ENCODE results near the gene HSPB2.

The HSPB2 gene

GRCh38 chr11:111933872-111934271, 21.3 kb downstream of the HSPB2 start:
- no peaks in the 10 kb centered on the region for H3K9me3 ChIP-seq (ENCODE audit: insufficient read depth, low read length)
- H3K27me3 ChIP-seq (ENCODE audit: insufficient read depth, insufficient read length) = no peaks in the 10 kb centered on the region
- H3K4me1 ChIP-seq (ENCODE audit: insufficient read depth, insufficient read length) = no peaks in the 10 kb centered on the region
- TF ChIP-seq SUZ12 (IDR thresholded peaks at IDR 0.05; ENCODE audit: extremely low read depth, insufficient read depth, insufficient read length) (no peak), YY1 (IDR thresholded peaks at IDR 0.05; ENCODE audit: insufficient read depth, insufficient read length) (no peak), ZNF274 (IDR thresholded peaks at IDR 0.05; ENCODE audit: low read depth, low read length) (no peak)
- H3K9ac ChIP-seq (ENCODE audit: insufficient read length, low read depth) = no peak overlapping the region
- no peak for DNase-seq (ENCODE audit: low read depth, low spot score)
- H3K36me3 ChIP-seq (ENCODE audit: insufficient read depth, insufficient read length, low read length) = no peaks in the 10 kb centered on the region
- no peak overlapping the region for H3K4me3 ChIP-seq (ENCODE audit: insufficient read length, low read depth)

GRCh38 chr11:111934306-111934705, 21.8 kb downstream of the HSPB2 start:
- no peaks in the 10 kb centered on the region for H3K27me3 ChIP-seq (ENCODE audit: insufficient read depth, insufficient read length)
- DNase-seq (ENCODE audit: low read depth, low spot score) = no peak
- H3K9me3 ChIP-seq (ENCODE audit: insufficient read depth, low read length) = no peaks in the 10 kb centered on the region
- H3K36me3 ChIP-seq (ENCODE audit: insufficient read depth, insufficient read length, low read length) = no peaks in the 10 kb centered on the region
- H3K4me1 ChIP-seq (ENCODE audit: insufficient read depth, insufficient read length) = no peaks in the 10 kb centered on the region
- H3K9ac ChIP-seq (ENCODE audit: insufficient read length, low read depth) = no peak overlapping the region
- TF ChIP-seq YY1 (IDR thresholded peaks at IDR 0.05; ENCODE audit: insufficient read depth, insufficient read length) (no peak), SUZ12 (IDR thresholded peaks at IDR 0.05; ENCODE audit: extremely low read depth, insufficient read depth, insufficient read length) (no peak), ZNF274 (IDR thresholded peaks at IDR 0.05; ENCODE audit: low read depth, low read length) (no peak)
- no peak overlapping the region for H3K4me3 ChIP-seq (ENCODE audit: insufficient read length, low read depth)

- Histone ChIP-seq H3K4me3 (ENCODE audit: insufficient read length, low read depth) (no peak overlapping the region), H3K27me3 (ENCODE audit: insufficient read depth, insufficient read length) (no peaks in the 10 kb centered on the region), H3K4me1 (ENCODE audit: insufficient read depth, insufficient read length) (no peaks in the 10 kb centered on the region), H3K9me3 (ENCODE audit: insufficient read depth, low read length) (no peaks in the 10 kb centered on the region), H3K36me3 (ENCODE audit: insufficient read depth, insufficient read length, low read length) (no peaks in the 10 kb centered on the region), H3K9ac (ENCODE audit: insufficient read length, low read depth) (no peak overlapping the region)
- no peak for DNase-seq (ENCODE audit: low read depth, low spot score)
- TF ChIP-seq YY1 (IDR thresholded peaks at IDR 0.05; ENCODE audit: insufficient read depth, insufficient read length) (no peak), SUZ12 (IDR thresholded peaks at IDR 0.05; ENCODE audit: extremely low read depth, insufficient read depth, insufficient read length) (no peak), ZNF274 (IDR thresholded peaks at IDR 0.05; ENCODE audit: low read depth, low read length) (no peak)
Observed at GRCh38 chr11:111935317-111936039, 22.9 kb downstream of the HSPB2 start.

GRCh38 chr11:111936040-111936540, 23.6 kb downstream of the HSPB2 start:
- no peak overlapping the region for H3K4me3 ChIP-seq (ENCODE audit: insufficient read length, low read depth)
- TF ChIP-seq ZNF274 (IDR thresholded peaks at IDR 0.05; ENCODE audit: low read depth, low read length) = no peak
- no peak for TF ChIP-seq SUZ12 (IDR thresholded peaks at IDR 0.05; ENCODE audit: extremely low read depth, insufficient read depth, insufficient read length)
- no peak for TF ChIP-seq YY1 (IDR thresholded peaks at IDR 0.05; ENCODE audit: insufficient read depth, insufficient read length)
- peak overlapping the region; percentile 76 for H3K9ac ChIP-seq (ENCODE audit: insufficient read length, low read depth)
- DNase-seq (ENCODE audit: low read depth, low spot score) = no peak
- no peaks in the 10 kb centered on the region for H3K9me3 ChIP-seq (ENCODE audit: insufficient read depth, low read length)
- H3K36me3 ChIP-seq (ENCODE audit: insufficient read depth, insufficient read length, low read length) = no peaks in the 10 kb centered on the region
- no peaks in the 10 kb centered on the region for H3K27me3 ChIP-seq (ENCODE audit: insufficient read depth, insufficient read length)
- H3K4me1 ChIP-seq (ENCODE audit: insufficient read depth, insufficient read length) = no peaks in the 10 kb centered on the region

- no peak for TF ChIP-seq YY1 (IDR thresholded peaks at IDR 0.05; ENCODE audit: insufficient read depth, insufficient read length)
- TF ChIP-seq ZNF274 (IDR thresholded peaks at IDR 0.05; ENCODE audit: low read depth, low read length) = no peak
- H3K4me1 ChIP-seq (ENCODE audit: insufficient read depth, insufficient read length) = no peaks in the 10 kb centered on the region
Observed at GRCh38 chr11:111937461-111937769, 24.9 kb downstream of the HSPB2 start.

GRCh38 chr11:111937844-111938243, 25.3 kb downstream of the HSPB2 start:
- Histone ChIP-seq H3K9ac (ENCODE audit: insufficient read length, low read depth) (peak overlapping the region; percentile 15), H3K36me3 (ENCODE audit: insufficient read depth, insufficient read length, low read length) (no peaks in the 10 kb centered on the region), H3K4me1 (ENCODE audit: insufficient read depth, insufficient read length) (no peaks in the 10 kb centered on the region), H3K27me3 (ENCODE audit: insufficient read depth, insufficient read length) (no peaks in the 10 kb centered on the region), H3K4me3 (ENCODE audit: insufficient read length, low read depth) (peak overlapping the region; percentile 24), H3K9me3 (ENCODE audit: insufficient read depth, low read length) (no peaks in the 10 kb centered on the region)
- no peak for DNase-seq (ENCODE audit: low read depth, low spot score)
- no peak for TF ChIP-seq SUZ12 (IDR thresholded peaks at IDR 0.05; ENCODE audit: extremely low read depth, insufficient read depth, insufficient read length)
- TF ChIP-seq YY1 (IDR thresholded peaks at IDR 0.05; ENCODE audit: insufficient read depth, insufficient read length) = no peak
- TF ChIP-seq ZNF274 (IDR thresholded peaks at IDR 0.05; ENCODE audit: low read depth, low read length) = no peak

More at GRCh38 chr11:111937461-111937769, 24.9 kb downstream of the HSPB2 start:
- H3K4me3 ChIP-seq (ENCODE audit: insufficient read length, low read depth) = peak overlapping the region; percentile 24
- H3K9me3 ChIP-seq (ENCODE audit: insufficient read depth, low read length) = no peaks in the 10 kb centered on the region
- DNase-seq (ENCODE audit: low read depth, low spot score) = no peak
- H3K36me3 ChIP-seq (ENCODE audit: insufficient read depth, insufficient read length, low read length) = no peaks in the 10 kb centered on the region
- H3K9ac ChIP-seq (ENCODE audit: insufficient read length, low read depth) = peak overlapping the region; percentile 15
- no peaks in the 10 kb centered on the region for H3K27me3 ChIP-seq (ENCODE audit: insufficient read depth, insufficient read length)

- TF ChIP-seq YY1 (IDR thresholded peaks at IDR 0.05; ENCODE audit: insufficient read depth, insufficient read length) = no peak
- no peak for TF ChIP-seq SUZ12 (IDR thresholded peaks at IDR 0.05; ENCODE audit: extremely low read depth, insufficient read depth, insufficient read length)
- TF ChIP-seq ZNF274 (IDR thresholded peaks at IDR 0.05; ENCODE audit: low read depth, low read length) = no peak
- H3K4me3 ChIP-seq (ENCODE audit: insufficient read length, low read depth) = no peak overlapping the region
- H3K9ac ChIP-seq (ENCODE audit: insufficient read length, low read depth) = no peak overlapping the region
- no peaks in the 10 kb centered on the region for H3K9me3 ChIP-seq (ENCODE audit: insufficient read depth, low read length)
- no peaks in the 10 kb centered on the region for H3K27me3 ChIP-seq (ENCODE audit: insufficient read depth, insufficient read length)
- H3K36me3 ChIP-seq (ENCODE audit: insufficient read depth, insufficient read length, low read length) = no peaks in the 10 kb centered on the region
- H3K4me1 ChIP-seq (ENCODE audit: insufficient read depth, insufficient read length) = no peaks in the 10 kb centered on the region
- no peak for DNase-seq (ENCODE audit: low read depth, low spot score)
Observed at GRCh38 chr11:111938687-111939160, 26.2 kb downstream of the HSPB2 start.
